Right ventricle myocardium inferior (tissue), 1 donor: ENCODE data around the gene LGALS3. TPM values are rescaled to one million over a fixed set of nuclear protein-coding genes. Genes with fewer than 3 reads are reported as not detected.

Experiments
- ATAC-seq: fragments of 200-7000 bp; cut with Tn5 transposase; one replicate; pipeline ENCODE4 v1.9.1; 2020; ENCODE audit warnings: mild to moderate bottlenecking, moderate library complexity
- DNase-seq: peaks from one replicate; pipeline ENCODE4 v3.0.0; 2021; ENCODE audit errors: missing footprints
- intact Hi-C: fragments of 100-400 bp; cut with DNase I; formaldehyde crosslinking; loops from one replicate; pipeline ENCODE4 v1.11.0; 2022
- total RNA-seq: library from RNA; stranded (reverse); fragmentation: NEBNext Ultra II Directional; extraction: Animal tissue kit (Norgen Biotek cat#: 25700); gene quantifications from one replicate; pipeline ENCODE4 v1.2.1, GENCODE V29; 2021
- donor health status: DM: no; HTN: yes; CAD: no; lungs with severe emphysema.

LGALS3 gene
- total RNA-seq, 1 donor from 2014 or later = 265 TPM

DNA sequence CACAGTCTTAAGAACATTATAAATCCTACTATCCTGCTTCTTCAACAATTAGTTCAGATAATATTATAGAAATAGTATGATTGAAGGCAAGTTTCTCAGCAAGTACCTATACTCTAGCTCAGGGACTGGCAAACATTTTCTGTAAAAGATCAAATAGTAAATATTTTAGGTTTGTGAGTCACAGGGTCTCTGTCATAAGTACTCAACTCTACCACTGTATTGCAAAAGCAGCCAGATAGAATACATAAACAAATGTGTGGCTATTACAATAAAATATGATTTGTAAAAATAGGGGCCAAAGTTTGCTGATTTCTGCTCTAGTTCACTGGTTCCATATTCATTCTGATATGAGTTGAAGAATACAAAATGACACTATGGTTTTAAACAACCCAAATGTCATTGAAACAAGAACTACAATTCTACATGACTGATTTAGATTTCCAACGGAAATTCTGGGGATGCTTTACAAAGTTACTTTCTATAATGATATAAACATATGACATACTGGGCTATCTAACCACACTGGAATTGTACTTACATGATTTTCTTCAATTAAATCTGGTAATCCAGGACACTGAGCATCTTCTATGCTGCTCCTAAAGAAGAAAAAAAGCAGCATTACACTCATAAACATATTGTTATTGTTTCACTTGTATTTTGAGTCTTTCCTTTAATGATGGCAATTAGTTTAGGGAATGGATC lies 23.2 kb downstream of the LGALS3 start:
- DNase-seq (no peak), ATAC-seq (no peak)
- intact Hi-C loops = no loop called here

DNA sequence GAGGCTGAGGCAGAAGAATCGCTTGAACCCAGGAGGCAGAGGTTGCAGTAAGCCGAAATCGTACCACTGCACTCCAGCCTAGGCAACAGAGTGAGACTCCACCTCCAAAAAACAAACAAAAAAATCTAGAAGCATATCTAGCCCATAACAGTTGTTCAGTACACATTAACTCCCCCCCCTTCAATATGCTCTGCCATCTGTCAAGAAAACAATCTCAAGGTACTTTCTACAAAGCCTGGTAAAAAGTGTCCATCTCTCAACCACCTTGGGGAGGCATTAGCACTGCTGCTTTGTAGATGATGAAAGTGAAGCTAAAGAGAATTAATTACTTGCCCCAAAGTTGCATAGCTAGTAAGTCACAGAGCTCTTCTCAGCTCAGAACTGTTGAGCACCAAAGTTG lies 24.9 kb downstream of the LGALS3 start:
- intact Hi-C loops = no loop called here
- no peak for ATAC-seq
- no peak for DNase-seq

DNA sequence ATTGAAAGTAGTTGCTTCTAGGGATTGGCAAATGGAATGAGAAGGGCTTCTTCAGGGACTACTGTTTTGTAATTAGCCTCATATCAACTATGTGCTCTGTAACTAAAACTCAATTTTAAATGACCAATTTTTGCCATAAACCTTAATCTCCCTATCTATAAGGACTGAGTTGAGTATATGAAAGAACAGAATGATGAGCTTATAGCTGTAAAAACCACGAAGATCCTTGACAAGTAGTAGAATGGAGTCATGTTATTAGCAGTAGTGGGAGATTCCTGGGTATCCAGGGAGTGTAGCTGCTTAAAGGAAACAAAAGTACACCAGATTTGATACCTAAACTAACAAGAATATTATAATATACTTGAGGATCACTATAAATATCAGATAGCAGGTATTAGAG lies 28.0 kb downstream of the LGALS3 start:
- intact Hi-C loops = no loop called here
- no peak for ATAC-seq

DNA sequence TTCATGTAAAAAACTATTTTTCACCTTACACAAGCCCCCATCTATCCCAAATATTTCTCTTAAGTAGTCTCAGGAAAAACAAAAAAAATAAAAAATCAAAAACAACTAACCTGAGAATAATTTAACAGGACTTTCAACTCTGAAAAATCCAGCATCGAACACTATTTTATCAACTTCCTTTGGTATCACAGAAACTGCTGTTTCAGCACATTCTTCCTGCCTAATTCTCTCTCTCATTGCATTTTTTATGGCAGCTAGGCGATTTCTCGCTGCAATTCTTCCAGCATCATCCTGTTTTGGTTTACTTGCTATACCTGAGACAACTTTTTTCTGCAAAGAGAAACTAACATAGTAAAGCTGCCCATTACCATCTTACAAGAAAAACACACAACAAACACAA lies 29.4 kb downstream of the LGALS3 start:
- ATAC-seq = no peak
- intact Hi-C loops = no loop called here
- no peak for DNase-seq

More for the DNA sequence above, 28.0 kb downstream of the LGALS3 start:
- no peak for DNase-seq

DNA sequence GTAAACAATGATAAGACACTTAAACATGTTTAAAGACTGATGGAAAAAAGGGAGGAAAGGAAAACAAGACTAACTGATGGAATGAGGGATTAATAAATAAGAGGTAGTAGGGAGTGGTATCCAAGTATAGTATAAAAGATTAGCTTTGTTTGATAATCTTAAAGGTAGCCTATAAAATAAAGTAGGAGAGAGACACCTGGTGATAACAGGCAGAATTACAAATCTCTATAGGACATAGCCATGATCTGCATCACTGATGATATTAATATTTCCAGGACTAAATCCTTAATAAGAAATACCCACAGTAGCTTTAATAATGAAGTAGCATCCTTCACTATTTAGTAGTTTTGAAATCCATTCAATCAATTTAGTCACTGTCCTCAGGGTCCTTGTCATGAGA lies 31.9 kb downstream of the LGALS3 start:
- intact Hi-C loops = loop anchor here (1.0 kb wide), 1 partner anchor 72 kb away; no protein-coding TSS in a partner anchor
- ATAC-seq = no peak
- DNase-seq = no peak

DNA sequence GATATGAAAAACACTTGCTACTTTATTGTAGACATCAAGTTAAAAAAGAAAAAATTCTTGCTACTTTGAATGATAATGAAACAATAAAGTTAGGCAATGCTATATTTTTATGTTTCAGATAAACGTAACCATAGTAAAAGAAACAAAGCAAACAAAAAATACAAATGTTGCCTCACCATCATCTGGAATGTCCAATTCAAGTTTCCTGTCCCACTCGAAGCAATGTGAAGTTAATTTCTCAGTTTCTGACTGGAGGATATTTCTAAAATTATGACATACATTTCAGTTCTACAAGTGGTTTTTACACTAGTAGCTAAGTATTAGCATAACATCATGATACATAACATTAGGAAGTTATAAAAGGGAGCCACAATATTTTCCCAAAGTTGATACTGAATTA lies 41.5 kb downstream of the LGALS3 start:
- ATAC-seq = no peak
- no peak for DNase-seq
- intact Hi-C loops = no loop called here

DNA sequence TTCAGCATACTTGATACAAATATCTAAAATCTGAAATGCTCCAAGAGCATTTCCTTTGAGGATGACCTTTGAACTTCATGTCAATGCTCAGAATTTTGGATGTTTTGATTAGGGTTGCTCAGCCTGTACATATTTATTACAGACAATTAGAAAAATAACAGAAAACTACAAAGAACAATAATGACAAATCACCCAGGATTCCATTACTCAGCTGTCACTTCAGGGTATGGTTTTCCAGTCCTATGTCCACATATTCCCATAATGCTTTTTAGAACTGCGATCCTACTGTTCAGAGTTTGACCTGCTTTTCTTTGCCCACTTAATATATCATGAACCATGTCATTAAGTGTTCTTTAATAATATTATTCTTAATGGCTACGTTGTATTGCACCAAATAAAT lies 51.0 kb downstream of the LGALS3 start:
- ATAC-seq = no peak
- intact Hi-C loops = no loop called here

DNA sequence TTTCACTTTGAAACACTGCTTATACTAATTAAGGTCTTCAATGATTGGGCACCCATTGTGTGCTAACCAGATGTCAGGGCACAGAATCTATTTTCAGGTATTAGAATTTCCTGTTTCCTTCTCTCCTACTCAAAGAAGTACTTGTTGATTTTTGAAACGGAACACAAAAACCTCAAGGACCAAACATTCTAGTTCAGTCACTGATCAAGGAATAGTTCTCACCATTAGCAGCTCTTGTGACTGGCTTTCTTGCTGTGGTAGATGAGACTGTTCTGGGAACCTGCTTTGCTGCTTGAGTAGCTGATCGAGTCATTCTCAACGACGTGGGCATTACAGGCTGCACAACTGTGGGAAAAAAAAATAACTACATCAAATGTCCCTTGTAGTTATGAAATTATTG lies 51.4 kb downstream of the LGALS3 start:
- no peak for ATAC-seq
- no peak for DNase-seq
- intact Hi-C loops = no loop called here

More for the DNA sequence above, 51.0 kb downstream of the LGALS3 start:
- DNase-seq = no peak

DNA sequence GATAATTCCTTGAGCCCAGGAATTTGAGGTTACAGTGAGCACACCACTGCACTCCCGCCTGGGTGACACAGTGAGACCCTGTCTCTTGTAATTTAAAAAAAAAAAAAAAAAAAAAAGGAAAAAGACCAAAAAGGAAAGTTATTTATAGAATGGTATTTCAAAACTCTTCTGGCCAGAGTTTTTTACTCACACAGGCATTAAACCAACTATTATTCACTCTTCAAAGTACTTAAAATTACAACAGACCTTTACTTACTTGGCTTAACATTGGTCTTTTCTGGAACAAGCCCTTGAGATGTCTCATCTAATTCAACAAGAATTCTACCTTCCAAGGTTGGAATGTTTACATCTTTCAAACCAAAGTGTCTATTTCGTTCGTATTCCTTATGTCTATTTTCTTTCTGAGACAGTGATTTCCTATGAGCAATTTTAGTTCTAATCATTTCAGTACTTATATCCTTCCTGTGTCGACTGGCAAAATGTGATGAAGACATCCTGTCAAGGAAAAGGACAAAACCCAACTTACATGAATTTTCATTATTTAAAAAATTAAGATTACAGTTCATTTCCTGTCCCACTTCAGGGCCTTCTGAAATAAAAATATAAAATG lies 59.7 kb downstream of the LGALS3 start:
- DNase-seq = no peak
- ATAC-seq = no peak
- intact Hi-C loops = no loop called here

DNA sequence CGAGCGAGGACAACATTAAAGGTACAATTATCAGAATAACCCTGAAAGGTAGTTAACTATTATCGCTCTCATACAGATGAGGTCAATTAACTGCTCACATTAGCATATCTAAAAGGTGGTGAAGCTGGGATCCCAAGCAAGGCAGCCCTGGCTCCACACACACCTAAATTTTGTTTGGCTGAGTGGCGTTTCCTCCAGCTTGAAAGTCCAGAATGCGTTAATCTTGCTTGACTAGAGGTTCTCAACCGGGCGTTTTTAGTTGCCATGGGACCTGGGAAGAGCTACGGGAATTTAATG lies 61.8 kb downstream of the LGALS3 start:
- ATAC-seq (no peak), DNase-seq (no peak)
- intact Hi-C loops = no loop called here

DNA sequence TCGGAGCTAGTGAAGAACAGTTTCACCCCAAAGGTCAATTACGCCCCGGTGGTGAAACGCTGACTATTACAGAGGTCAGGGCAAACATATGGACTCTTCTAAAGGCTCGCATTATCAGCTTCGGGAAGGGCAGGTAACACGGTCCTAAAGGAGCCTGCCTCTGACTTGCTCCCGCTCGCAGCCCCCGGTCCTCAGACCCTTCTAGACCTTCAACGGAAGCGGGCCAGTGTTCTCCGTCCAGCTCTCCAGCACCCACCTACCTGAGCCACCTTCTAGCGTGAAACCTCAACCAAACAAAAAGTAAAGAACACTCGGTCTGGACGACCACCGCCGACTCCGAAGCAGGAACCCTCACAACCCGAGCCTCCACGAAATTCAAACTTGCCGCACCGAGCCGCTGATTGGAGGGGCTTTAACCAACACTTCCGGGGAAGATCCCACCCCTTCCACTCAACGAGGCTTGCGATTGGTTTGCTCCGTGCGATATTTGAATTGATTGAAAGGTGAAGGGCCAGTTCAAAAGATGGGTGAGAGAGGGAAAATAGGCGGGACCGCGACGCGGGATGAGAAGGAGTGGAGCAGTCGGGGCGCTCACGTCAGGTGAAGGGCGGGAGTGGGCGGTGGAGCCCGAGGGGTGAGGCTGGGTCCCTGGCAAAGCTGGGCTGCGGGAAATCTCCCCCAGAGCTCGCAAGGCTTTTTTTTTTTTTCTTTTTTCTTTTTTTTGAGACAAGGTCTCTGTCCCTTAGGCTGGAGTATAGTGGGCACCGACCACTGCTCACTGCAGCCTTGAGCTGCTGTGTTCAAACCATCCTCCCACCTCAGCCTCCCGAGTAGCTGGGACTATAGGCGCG lies 62.4 kb downstream of the LGALS3 start, which contains the start of gene DLGAP5:
DLGAP5 (minus strand) TSS at position 383 of the 851 bp plus-strand sequence. CDS start 2,406 bp downstream, outside the sequence.
- peak; percentile 99 for ATAC-seq
- peak; percentile 94 for DNase-seq
- intact Hi-C loops = no loop called here

DNA sequence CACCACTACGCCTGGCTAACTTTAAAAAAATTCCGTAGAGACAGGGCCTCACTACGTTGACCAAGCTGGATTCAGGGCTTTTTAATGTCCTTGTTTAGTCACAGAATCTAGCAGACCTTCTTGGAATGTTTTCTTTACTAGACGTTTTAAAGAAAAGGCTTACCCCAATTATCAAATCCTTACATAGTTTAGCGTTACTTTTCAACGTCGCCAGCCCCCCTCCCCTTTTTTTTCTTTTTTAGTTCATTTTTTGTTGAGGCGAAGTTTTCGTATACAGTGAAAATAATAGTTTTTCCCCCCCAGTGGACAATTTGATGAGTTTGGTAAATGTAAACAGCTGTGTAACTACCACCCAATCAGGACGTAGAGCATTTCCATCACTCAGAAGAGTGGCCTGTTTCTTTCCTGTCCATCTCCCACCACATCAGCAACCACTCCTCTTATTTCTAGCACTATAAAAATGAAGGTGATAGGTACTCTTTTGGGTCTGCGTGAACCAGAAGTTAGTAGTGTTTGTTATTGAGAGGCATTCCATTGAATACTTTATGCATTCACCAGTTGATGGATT lies 63.1 kb downstream of the LGALS3 start:
- no peak for ATAC-seq
- no peak for DNase-seq
- intact Hi-C loops = no loop called here

DNA sequence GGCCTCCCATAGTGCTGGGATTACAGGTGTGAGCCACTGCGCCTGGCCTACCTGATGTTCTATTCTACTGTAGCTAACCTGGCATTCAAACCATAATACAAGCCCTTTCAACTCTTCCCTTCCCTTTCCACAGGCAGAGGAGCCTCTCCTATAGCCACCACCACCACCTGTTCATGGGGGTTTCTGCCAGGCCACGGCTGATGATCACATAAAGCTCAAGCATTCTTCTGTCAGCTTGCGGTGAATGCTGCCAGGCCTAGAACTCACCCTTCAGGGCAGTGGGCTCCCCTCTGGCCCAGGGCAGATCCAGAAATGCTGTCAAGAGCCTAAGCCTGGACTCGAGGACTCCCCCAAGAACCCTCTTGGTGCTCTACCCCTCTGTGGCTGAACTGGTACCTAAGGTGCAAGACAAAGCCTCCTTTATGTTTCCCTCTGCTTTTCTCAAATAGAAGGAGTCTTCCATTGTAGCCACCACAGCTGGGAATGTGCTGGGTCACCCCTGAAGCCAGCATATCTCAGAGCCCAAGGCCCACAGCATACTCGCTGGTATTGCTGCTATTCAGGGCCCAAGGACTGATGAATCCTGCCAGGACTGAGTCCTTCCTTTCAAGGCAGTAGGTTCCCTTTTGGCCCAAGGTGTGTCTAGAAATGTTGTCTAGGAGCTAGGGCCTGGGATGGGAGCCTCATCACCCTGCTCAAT lies 65.8 kb downstream of the LGALS3 start:
- no peak for DNase-seq
- no peak for ATAC-seq
- intact Hi-C loops = no loop called here

Other genes with a start within 250 kb of the LGALS3 start
- 2.4 TPM for gene GCH1, start 226.4 kb upstream of the LGALS3 start, total RNA-seq
- gene WDHD1, start 102.2 kb upstream of the LGALS3 start, total RNA-seq = 1.9 TPM
- 14.0 TPM for gene SOCS4, start 102.0 kb upstream of the LGALS3 start, total RNA-seq
- 65.0 TPM for gene MAPK1IP1L, start 77.6 kb upstream of the LGALS3 start, total RNA-seq
- 0.51 TPM for gene DLGAP5, start 62.3 kb downstream of the LGALS3 start, total RNA-seq
- 24.5 TPM for gene FBXO34, start 142.2 kb downstream of the LGALS3 start, total RNA-seq